GM18907 (cell line): Measurements from ENCODE around the gene KCTD14.
"Not testable (repeated sequence)": the region's sequence is repeated elsewhere in the genome, so short reads cannot be mapped to it uniquely, and the experiment has no call there.

Experiments
- ATAC-seq: cut with Tn5 transposase; IDR thresholded peaks from one replicate; pipeline ENCODE4 v1.9.1; 2021; ENCODE audit warnings: mild to moderate bottlenecking, moderate library complexity; ENCODE audit not compliant: unreplicated experiment

KCTD14 gene

DNA sequence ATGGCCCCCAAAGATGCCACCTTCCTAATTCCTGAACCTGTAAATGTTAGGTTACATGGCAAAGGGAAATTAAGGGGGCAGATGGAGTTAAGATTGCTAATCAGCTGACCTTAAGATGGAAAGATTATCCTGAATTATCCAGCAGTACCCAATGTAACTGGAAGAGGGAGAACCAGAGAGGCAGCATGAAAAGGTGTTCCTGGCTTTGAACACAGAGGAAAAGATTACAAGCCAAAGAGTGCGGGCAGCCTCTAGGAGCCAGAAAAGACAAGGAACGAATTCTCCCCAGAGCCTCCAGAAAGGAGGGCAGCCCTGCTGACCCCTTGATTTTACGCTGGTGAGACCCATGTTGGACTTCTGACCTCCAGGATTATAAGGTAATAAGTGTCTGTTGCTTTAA lies 25.5 kb upstream of the KCTD14 start:
- no peak for ATAC-seq

- ATAC-seq = no peak
These were observed 23.4 kb upstream of the KCTD14 start for GRCh38 chr11:78046486-78046854.

GRCh38 chr11:78045851-78046485 lies 22.9 kb upstream of the KCTD14 start:
- peak; percentile 60 for ATAC-seq

DNA sequence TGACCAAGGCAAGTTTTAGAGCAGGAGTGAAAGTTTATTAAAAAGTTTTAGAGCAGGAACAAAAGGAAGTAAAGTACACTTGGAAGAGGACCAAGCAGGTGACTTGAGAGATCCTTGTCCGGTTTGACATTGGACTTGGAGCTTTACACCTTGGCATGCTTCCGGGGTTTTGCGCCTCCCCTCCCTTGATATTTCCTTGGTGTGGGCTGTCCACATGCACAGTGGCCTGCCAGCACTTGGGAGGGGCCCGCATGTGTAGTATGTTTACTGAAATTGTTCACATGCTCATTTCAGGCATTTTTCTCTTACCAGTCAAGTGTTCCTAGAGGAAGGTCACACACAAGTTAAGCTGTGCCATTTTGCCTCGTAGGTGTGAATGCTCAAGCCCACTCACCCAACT lies 21.6 kb upstream of the KCTD14 start:
- ATAC-seq = no peak

DNA sequence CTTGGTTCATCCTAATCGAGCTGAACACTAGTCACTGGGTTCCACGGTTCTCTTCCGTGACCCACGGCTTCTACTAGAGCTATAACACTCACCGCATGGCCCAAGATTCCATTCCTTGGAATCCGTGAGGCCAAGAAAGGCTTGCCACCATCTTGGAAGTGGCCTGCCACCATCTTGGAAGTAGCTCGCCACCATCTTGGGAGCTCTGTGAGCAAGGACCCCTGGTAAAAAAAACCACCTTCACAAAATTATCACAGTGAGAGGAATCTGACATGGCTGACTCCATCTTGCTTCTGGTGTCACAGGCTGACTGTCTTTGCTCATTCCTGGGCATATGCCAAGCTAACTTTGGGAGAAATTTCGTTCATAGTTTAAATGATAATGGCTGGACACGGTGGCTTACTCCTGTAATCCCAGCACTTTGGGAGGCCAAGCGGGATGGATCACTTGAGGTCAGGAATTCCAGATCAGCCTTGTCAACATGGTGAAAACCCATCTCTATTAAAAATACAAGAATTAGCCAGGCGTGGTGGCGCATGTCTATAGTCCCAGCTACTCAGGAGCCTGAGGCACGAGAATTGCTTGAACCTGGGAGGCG lies 18.9 kb upstream of the KCTD14 start:
- no peak for ATAC-seq

GRCh38 chr11:78041380-78041719 lies 18.3 kb upstream of the KCTD14 start:
- ATAC-seq = not testable (repeated sequence)

DNA sequence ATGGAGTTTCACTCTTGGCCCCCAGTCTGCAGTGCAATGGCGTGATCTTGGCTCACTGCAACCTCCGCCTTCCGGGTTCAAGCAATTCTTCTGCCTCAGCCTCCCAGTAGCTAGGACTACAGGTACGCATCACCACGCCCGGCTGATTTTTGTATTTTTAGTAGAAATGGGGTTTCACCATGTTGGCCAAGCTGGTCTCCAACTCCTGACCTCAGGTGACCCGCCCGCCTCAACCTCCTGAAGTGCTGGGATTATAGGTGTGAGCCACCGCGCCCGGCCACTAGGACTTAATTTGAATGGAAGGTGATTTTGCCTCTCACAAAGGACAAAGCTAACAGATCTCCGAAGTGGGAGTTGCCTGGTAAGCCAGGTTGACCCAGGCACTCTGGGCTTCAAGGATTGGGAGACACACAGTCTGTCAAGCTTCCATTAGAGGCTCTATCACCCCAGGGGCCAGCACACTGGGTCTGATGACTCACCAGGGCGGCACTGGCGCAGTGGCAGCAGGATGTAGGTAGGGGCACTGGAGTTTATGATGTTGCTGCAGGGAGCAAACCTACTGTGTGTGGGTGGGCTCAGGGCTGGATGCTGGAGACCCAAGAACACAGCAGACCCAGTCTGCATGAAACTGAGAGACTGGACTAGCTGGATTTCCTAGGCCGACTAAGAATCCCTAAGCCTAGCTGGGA lies 17.8 kb upstream of the KCTD14 start:
- no peak for ATAC-seq

DNA sequence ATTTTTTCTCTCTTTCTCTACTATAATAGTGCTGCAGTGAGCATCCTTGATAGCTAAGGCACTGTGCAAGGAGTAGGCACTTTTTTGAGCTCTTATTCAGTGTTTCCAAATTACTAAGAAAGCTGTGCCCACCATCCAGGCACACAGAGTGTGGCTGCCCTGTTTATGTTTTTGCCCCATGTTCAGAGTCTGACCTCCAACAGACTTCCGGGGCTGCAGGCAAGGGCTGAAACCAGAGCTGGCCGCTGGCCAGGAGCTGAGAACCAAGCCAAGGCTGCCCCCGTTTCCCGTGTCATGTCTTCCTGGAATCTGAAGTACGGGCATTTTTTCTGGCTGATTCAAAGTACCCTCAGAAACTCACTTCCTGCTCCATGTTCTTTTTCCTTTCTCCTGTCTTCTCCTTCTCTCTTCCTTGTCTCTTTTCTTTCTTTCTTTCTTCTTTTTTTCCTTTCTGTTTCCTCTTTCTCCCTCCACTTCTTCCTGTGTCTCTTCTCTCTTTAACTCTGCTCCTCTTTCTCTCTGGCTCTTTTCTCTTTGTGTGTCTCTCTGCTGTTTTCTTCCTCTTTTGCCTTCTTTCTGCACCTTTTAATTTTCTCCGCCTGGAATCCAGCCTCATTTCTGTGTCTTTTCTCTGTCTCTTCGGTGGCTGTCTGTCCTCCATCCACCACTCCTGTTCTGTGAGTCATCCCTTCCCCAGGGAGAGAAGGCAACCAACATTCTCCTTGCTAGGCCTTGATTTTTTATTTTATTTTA lies 17.0 kb upstream of the KCTD14 start:
- ATAC-seq = peak; percentile 72

DNA sequence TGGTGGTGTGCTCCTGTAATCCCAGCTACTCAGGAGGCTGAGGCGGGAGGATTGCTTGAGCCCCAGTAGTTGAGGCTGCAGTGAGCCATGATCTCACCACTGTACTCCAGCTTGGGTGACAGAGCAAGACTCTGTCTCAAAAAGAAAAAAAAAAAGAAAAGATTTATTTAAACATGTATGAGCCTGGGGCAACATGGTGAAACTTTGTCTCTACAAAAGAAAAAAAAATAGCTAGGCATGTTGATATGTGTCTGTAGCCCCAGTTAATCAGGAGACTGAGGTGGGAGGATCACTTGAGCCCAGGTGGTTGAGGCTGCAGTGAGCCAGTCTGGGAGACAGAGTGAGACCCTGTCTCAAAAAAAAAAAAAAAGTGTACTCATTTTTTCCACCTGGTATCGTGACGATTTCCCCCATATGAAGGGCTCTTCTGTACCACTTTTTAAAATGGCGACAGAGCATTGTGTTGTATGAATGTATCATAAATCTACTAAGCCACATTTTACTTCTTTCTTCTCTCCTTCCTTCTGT lies 16.4 kb upstream of the KCTD14 start:
- no peak for ATAC-seq

- ATAC-seq = no peak
These were observed 15.7 kb upstream of the KCTD14 start for GRCh38 chr11:78038697-78039313.

GRCh38 chr11:78037825-78038620 lies 14.9 kb upstream of the KCTD14 start:
- ATAC-seq = no peak

DNA sequence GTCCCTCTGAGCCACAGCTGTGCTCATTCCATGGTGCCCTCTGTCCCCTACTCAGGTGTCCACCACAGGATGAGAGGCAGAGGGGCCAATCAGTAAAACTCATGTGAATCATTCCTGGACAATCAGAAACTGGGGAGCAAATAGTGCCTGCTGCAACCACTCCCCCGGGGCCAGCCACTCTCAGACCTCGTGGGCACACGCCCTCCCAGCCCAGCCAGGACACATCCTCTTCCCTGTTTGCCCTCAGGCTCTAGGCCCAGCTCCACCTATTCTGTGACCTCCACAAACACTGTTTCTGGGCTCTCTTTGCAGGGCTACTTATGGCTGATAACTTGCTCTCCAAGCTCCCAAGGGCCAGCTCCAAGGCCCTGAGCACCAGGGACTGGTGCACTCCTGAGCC lies 14.0 kb upstream of the KCTD14 start:
- no peak for ATAC-seq

DNA sequence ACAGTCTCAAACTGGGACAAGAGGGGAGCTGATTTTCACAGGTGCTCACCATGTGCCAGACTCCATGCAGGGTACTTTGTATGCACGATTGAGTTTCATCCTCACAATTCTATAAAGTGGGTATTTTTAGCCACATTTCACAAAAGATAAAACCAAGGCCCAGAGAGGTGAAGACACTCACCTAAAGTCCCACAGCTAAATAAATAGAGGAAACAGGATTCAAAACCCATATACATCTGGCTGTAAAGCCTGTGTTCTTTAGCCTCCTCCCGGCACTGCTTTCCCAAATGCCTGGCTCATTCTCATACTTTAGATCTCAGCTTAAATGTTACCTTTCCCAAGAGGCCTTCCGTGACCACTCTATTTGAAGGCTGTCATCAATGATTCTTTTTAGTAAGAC lies 13.2 kb upstream of the KCTD14 start:
- no peak for ATAC-seq

GRCh38 chr11:78034623-78035022 lies 11.5 kb upstream of the KCTD14 start:
- ATAC-seq = no peak

DNA sequence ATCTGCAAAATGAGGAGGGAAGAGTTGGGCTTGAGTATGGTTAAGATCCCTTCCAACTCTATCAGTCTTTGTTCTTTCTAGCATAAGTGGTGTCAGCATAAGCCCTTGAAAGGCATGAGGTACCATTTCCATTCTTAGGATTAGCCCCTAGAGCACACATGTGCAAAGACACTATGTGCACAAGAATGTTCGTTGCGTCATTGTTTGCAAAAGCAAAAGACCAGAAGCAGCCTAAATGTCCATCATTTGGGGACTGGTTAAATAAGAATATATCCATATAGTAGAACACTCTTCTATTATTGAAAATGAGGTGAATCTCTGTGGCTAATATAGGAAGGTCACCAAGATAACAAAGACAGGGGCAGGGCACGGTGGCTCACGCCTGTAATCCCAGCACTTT lies 10.0 kb upstream of the KCTD14 start:
- no peak for ATAC-seq

DNA sequence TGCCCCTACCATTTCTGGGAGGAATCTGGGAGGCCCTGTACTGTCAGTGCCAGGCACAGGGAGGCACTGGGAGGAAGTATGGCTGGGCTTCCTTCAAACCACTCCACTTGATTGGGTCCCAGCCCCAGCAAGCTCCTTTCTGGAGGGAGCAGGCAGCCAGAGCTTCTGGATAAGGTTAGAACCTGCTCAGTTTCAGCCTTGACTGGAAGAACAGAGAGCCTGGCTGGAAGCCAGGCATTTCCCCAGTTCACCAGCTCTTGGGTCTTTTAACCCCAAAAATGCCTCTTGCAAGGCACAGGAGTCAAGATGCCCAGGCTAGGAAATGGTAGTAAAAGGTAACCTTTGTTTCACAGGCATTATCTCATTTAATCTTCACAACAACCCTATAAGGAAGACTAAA lies 9.0 kb upstream of the KCTD14 start:
- no peak for ATAC-seq

DNA sequence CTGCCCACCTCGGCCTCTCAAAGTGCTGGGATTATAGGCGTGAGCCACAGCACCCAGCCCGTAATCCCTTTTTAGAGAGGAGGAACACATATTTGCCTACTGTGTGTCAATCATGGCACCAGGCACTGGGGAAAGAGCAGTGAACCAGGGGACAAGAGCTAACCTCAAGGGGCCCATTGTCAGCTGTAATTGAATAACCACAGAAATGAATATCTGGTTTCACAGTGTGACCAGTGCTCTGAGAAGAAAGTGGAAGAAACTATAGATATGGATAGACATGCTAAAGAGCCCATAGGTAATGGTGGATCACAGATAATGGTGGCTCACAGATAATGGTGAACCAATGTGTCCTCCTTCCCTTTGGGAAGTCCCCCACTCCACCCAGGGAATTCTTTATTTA lies 8.6 kb upstream of the KCTD14 start:
- peak; percentile 91 for ATAC-seq

DNA sequence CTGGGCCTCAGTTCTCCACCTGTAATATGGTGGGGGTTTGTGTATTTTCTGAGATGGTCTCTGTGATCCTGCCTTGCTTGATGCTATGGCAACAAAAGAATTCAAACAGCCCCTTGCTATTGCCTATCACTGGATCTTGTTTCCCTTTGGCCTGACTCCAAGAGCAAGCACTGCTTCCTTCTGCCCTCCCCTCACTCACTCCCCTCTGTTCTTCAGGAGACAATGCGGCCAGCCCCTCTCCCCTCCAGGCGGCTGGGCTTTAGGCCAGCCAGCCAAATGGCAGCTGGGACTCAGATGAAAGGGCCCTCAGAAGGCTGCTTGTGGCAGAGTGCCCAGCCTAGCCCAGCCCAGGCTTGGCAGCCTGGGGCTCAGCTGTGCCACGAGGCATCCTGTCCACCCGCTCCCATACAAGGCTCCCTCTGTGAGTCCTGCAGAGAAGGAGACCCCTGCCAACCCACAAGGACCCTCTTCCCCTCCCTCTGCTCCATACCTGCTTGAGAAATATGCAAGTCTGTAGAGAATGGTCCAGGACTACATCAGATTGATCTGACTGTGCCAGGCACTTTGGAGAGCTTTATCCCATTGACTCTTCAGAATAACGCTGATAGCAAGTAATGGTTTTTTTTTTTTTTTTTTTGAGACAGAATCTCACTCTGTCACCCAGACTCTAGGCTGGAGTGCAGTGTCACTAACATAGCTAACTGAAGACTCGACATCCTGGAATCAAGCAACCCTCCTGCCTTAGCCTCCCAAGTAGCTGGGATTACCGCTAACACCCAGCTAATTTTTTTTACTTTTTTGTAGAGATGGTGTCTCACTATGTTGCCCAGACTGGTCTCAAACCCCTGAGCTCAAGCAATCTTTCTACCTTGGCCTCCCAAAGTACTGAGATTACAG lies 7.6 kb upstream of the KCTD14 start:
- no peak for ATAC-seq

DNA sequence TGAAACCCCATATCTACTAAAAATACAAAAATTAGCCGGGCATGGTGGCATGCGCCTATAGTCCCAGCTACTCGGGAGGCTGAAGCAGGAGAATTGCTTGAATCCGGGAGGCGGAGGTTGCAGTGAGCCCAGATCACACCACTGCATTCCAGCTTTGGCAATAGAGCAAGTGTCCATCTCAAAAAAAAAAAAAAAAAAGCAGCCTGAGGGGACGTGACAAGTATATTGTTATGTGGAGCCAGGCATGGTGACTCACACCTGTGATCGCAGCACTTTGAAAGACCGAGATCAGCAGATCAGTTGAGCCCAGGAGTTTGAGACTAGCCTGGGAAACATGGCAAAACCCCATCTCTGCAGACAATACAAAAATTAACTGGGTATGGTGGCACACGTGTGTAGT lies 5.3 kb upstream of the KCTD14 start:
- ATAC-seq = not testable (repeated sequence)
